ENCODE results near the gene LIPF.

DNA sequence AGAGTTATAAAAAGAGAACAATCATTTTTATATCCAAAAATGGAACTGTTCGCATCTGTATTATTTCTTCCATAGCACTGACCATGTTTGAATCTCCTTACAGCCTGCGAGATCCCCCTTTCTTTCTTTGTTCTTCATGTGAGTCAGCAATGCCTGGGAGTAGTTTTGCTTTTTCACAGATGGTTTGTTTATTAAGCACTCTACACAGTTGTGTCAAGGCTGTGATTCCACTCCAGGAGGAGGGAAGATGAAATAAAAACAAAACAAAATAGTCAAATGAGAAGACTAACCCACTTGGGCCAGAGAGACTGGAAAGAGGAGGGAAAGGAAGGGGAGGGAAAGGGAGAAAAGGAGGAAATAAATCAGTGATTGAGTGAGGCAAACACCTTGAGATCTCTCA, 7.8 kb downstream of the LIPF start:
- TF ChIP-seq, protein P1, sequence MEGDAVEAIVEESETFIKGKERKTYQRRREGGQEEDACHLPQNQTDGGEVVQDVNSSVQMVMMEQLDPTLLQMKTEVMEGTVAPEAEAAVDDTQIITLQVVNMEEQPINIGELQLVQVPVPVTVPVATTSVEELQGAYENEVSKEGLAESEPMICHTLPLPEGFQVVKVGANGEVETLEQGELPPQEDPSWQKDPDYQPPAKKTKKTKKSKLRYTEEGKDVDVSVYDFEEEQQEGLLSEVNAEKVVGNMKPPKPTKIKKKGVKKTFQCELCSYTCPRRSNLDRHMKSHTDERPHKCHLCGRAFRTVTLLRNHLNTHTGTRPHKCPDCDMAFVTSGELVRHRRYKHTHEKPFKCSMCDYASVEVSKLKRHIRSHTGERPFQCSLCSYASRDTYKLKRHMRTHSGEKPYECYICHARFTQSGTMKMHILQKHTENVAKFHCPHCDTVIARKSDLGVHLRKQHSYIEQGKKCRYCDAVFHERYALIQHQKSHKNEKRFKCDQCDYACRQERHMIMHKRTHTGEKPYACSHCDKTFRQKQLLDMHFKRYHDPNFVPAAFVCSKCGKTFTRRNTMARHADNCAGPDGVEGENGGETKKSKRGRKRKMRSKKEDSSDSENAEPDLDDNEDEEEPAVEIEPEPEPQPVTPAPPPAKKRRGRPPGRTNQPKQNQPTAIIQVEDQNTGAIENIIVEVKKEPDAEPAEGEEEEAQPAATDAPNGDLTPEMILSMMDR (IDR thresholded peaks at IDR 0.05; ENCODE audit: low read depth, low read length, missing input control), result no peak
- TF ChIP-seq YY1 (IDR thresholded peaks at IDR 0.05) (no peak), HNF4G (IDR thresholded peaks at IDR 0.05) (no peak), TAF1 (conservative IDR thresholded peaks at IDR 0.05) (no peak), RXRA (IDR thresholded peaks at IDR 0.05) (no peak)
- TF ChIP-seq, protein P2, sequence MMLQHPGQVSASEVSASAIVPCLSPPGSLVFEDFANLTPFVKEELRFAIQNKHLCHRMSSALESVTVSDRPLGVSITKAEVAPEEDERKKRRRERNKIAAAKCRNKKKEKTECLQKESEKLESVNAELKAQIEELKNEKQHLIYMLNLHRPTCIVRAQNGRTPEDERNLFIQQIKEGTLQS (IDR thresholded peaks at IDR 0.05), result no peak
- TF ChIP-seq, protein P3, sequence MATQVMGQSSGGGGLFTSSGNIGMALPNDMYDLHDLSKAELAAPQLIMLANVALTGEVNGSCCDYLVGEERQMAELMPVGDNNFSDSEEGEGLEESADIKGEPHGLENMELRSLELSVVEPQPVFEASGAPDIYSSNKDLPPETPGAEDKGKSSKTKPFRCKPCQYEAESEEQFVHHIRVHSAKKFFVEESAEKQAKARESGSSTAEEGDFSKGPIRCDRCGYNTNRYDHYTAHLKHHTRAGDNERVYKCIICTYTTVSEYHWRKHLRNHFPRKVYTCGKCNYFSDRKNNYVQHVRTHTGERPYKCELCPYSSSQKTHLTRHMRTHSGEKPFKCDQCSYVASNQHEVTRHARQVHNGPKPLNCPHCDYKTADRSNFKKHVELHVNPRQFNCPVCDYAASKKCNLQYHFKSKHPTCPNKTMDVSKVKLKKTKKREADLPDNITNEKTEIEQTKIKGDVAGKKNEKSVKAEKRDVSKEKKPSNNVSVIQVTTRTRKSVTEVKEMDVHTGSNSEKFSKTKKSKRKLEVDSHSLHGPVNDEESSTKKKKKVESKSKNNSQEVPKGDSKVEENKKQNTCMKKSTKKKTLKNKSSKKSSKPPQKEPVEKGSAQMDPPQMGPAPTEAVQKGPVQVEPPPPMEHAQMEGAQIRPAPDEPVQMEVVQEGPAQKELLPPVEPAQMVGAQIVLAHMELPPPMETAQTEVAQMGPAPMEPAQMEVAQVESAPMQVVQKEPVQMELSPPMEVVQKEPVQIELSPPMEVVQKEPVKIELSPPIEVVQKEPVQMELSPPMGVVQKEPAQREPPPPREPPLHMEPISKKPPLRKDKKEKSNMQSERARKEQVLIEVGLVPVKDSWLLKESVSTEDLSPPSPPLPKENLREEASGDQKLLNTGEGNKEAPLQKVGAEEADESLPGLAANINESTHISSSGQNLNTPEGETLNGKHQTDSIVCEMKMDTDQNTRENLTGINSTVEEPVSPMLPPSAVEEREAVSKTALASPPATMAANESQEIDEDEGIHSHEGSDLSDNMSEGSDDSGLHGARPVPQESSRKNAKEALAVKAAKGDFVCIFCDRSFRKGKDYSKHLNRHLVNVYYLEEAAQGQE (IDR thresholded peaks at IDR 0.05), result no peak
